Activated CD4-positive, alpha-beta T cell treated with anti-CD3 and anti-CD28 coated beads, Interleukin-2, amount 10 ng/mL, durations not matched to agents 24 days and 14 days (primary cell): Measurements from ENCODE around the gene DLD. TPM values are rescaled to one million over a fixed set of nuclear protein-coding genes. Genes with fewer than 3 reads are reported as not detected.
"Not testable (repeated sequence)": the region's sequence is repeated elsewhere in the genome, so short reads cannot be mapped to it uniquely, and the experiment has no call there.

Source experiments
- DNase-seq: peaks from one replicate; pipeline ENCODE4 v3.0.0; 2022
- H3K27ac Mint-ChIP-seq: one replicate; pipeline ENCODE4 v1.8.0; 2022; ENCODE audit warnings: mild to moderate bottlenecking, mixed read lengths
- H3K27me3 Mint-ChIP-seq: one replicate; pipeline ENCODE4 v1.8.0; 2022; ENCODE audit warnings: mixed read lengths
- H3K36me3 Mint-ChIP-seq: one replicate; pipeline ENCODE4 v1.8.0; 2022; ENCODE audit warnings: low read depth, mild to moderate bottlenecking, mixed read lengths
- H3K4me1 Mint-ChIP-seq: one replicate; pipeline ENCODE4 v1.8.0; 2021; ENCODE audit warnings: mixed read lengths
- H3K4me3 Mint-ChIP-seq: one replicate; pipeline ENCODE4 v1.8.0; 2022; ENCODE audit warnings: mild to moderate bottlenecking, moderate library complexity, mixed read lengths
- H3K9me3 Mint-ChIP-seq: one replicate; pipeline ENCODE4 v1.8.0; 2021; ENCODE audit warnings: mixed read lengths
- intact Hi-C: fragments of 100-400 bp; cut with micrococcal nuclease; formaldehyde crosslinking; loops from one replicate; pipeline ENCODE4 v1.15.1; 2023
- total RNA-seq: library from RNA; stranded (reverse); gene quantifications from 2 replicates; pipeline ENCODE4 v1.2.3, GENCODE V29; 2022

Gene DLD
- total RNA-seq, 1 donor from 2014 or later: 119 TPM

DNA sequence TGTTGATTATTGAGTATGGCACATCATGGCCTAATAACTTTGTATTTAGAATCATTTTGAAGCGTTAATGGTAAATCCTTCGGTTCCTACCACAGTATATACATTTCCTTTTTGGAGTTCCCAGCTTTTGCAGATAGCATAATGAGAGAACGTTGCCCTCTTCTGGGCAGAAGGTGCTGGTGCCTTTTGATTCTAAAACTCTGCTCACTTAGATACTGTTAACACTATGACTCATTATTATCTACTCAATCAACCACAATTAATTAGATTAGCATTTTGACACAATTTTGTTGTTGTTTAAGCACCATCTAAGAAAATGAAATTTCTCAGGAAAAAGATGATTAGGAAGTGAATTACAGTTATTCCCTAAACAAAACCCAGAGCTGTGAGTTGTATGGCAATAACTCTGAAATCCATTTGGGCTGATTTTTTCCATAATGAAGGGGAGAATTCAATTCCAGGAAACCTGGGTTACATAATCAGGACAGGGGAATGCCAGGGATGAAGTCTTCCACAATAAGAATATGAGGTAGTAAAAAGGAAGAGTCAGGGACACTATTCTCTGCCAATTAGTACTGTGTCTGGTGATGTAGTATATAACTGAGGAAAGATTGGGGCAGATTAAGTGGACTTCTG, 11.5 kb upstream of the DLD start:
- intact Hi-C loops: loop anchor here (1.0 to 5.0 kb wide), 3 partner anchors 136 to 217 kb away; partner anchors contain the start of gene SLC26A4
- Mint-ChIP-seq H3K4me1 (peaks cover 15% of the 10 kb centered on the region), H3K4me3 (no peak overlapping the region), H3K27me3 (peaks cover 21% of the 10 kb centered on the region), H3K9me3 (no peaks in the 10 kb centered on the region), H3K27ac (no peak overlapping the region), H3K36me3 (no peaks in the 10 kb centered on the region)
- DNase-seq: peak; percentile 79

DNA sequence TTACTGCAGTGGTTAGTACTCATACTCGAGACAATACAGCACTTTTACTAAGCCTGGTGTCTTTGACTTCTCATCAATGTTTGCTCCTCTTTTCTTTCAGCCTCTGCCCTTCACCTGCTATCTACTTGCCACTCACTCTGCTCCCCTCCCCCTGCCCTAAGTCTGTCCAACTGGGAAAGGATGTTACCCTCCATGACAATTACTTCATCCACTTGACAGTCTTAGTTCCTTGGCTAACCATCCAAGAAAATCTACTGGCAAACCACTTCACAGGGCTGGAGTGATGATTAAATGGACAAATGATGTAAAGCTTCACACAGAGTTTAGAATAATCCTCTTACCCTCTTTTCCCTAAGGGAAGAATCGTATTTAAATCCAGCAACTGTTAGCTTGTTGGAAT, 8.2 kb upstream of the DLD start:
- H3K9me3 Mint-ChIP-seq: no peaks in the 10 kb centered on the region
- DNase-seq: no peak
- peaks cover 26% of the 10 kb centered on the region for H3K27me3 Mint-ChIP-seq
- H3K27ac Mint-ChIP-seq: no peak overlapping the region
- H3K36me3 Mint-ChIP-seq: no peaks in the 10 kb centered on the region
- H3K4me1 Mint-ChIP-seq: peaks cover 13% of the 10 kb centered on the region
- intact Hi-C loops: no loop called here
- no peak overlapping the region for H3K4me3 Mint-ChIP-seq

DNA sequence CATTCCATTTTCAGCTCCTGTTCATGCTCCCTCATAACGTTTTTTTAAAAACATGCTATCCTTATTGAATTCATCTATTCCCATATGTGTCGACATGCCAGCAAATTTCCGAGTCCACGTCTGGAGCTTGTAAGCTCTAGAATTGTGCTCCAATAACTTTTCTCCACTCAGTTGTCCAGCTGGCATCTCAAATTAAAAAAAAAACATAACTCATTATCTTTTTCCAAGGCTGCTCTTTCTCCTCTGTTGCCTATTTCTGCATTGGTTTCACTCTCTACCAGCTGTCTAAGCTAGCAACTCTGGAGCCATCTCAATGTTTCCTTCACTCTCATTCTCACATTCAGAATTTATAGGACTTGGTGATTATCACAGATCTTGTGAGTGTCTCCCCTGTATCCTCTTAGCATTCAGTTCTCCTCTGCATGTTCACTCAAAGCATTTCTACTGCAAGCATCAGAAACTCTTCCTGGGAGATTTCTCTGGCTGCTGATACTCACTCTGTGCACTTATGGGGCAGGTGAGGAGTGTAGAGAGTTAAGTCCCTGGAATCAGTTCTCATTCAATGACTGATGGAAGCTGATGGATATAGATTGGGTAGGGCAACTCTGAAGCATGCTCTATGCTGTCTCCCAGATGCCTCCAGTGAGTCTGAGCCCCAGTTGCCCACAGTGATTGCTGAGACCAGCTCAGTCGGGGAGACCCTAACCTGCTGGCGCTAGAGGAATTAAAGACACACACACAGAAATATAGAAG, 6.7 kb upstream of the DLD start:
- no peak overlapping the region for H3K4me3 Mint-ChIP-seq
- intact Hi-C loops: no loop called here
- no peaks in the 10 kb centered on the region for H3K36me3 Mint-ChIP-seq
- peaks cover 6% of the 10 kb centered on the region for H3K4me1 Mint-ChIP-seq
- peaks cover 24% of the 10 kb centered on the region for H3K27me3 Mint-ChIP-seq
- peaks cover 6% of the 10 kb centered on the region for H3K9me3 Mint-ChIP-seq
- no peak overlapping the region for H3K27ac Mint-ChIP-seq
- DNase-seq: no peak

DNA sequence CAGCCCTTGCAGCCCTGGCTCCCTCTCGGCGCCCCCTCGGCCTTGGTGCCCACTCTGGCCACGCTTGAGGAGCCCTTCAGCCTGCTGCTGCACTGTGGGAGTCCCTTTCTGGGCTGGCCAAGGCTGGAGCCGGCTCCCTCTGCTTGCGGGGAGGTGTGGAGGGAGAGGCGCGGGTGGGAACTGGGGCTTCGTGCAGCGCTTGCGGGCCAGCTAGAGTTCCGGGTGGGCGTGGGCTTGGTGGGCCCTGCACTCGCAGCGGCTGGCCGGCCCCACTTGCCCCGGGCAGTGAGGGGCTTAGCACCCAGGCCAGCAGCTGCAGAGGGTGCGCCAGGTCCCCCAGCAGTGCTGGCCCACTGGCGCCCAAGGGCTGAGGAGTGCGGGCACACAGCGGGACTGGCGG, 3.2 kb upstream of the DLD start:
- DNase-seq, H3K9me3 Mint-ChIP-seq, H3K36me3 Mint-ChIP-seq, H3K4me3 Mint-ChIP-seq, intact Hi-C loops, H3K27ac Mint-ChIP-seq: not testable (repeated sequence)
- H3K4me1 Mint-ChIP-seq: peaks cover 19% of the 10 kb centered on the region
- peaks cover 11% of the 10 kb centered on the region for H3K27me3 Mint-ChIP-seq

DNA sequence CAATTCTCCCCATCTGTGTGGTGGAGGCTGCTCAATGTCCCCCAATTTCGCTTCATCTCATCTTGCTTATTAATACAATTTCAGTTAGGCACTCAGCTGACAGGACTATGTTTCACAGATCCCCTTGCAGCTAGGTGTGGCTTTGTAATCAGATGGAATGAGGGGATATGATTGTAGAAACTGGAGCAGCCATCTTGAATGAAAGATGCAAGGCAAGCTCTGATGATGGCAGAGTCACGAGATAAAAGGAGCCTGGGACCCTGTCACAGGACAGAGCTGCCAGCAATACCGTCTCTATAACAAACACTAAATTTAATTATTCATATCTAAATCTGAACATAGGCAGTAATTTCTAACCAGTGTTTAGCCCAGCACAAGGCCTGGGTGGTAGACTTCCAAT, 991 bp upstream of the DLD start:
- DNase-seq: no peak
- no peak overlapping the region for H3K27ac Mint-ChIP-seq

DNA sequence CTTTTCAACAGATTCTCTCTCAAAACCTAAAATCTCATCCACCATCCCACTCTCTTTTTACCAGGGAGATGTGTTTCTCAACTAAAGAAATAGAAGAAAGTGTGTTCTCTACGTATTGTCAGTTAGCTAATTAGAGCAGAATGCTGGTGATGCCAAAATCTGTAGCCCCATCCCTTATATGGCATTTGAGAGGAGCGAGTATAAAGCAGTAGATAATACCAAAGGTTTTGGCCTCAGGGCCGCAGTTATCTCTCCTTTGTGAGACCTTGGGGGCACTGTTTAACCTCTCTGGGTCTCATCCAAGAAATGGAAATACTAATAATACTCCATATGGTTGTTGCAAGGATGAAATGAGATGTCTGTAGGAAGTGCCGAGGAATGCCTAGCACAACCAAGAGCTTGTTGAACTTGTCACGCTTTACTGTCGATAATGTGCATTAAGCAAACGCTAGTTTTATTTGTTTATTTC, 456 bp upstream of the DLD start:
- no peak for DNase-seq
- Mint-ChIP-seq H3K4me3 (peak overlapping the region; percentile 100), H3K9me3 (peaks cover 6% of the 10 kb centered on the region), H3K27me3 (peaks cover 3% of the 10 kb centered on the region), H3K4me1 (peaks cover 38% of the 10 kb centered on the region), H3K27ac (peak overlapping the region; percentile 99), H3K36me3 (peaks cover 24% of the 10 kb centered on the region)
- intact Hi-C loops: loop anchor here (5.0 kb wide), 3 partner anchors 233 to 328 kb away; partner anchors contain the start of genes COG5 and DUS4L

More for the DNA sequence above, 991 bp upstream of the DLD start:
- Mint-ChIP-seq H3K4me3 (peak overlapping the region; percentile 100), H3K27me3 (peaks cover 5% of the 10 kb centered on the region), H3K36me3 (peaks cover 19% of the 10 kb centered on the region), H3K4me1 (peaks cover 33% of the 10 kb centered on the region), H3K9me3 (peaks cover 6% of the 10 kb centered on the region)
- intact Hi-C loops: loop anchor here (5.0 kb wide), 3 partner anchors 233 to 328 kb away; partner anchors contain the start of genes COG5 and DUS4L

DNA sequence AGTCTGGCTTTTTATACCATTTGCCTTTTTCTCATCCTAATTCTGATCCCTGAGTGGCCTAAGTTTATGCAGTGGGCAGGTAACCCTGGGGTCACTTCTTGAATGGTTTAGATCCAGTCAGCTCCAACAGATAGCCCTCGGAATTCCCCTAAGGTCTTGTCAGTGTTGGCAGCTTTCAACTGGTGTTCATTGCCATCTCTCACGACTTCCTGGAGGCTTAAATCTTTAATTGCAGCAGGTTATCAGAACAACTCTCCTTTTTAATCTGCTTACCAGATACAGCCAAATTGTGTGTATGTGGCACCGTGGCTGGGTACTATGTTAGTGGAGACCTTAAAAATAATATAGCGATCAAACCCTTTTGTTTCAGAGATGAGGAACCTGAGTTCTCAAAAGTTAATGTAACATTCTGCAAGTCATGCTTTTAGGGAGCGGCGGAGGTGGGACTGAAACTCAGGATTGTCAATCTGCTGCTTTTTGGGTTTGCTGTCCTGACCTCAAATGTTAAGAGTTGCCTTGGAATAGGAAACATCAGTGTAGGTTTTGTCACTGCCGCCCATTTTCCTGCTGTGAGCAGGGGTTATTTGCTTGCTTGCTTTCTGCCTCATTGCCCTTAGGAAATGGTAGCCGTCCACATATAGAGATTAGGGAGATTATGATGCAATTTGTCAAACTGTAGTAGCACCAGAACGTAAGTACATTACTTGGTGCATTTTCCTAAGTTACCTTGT, 818 bp downstream of the DLD start:
- intact Hi-C loops: loop anchor here (1.0 to 5.0 kb wide), 5 partner anchors 148 to 724 kb away; partner anchors contain the start of genes COG5 and DUS4L
- peak; percentile 70 for DNase-seq
- H3K9me3 Mint-ChIP-seq: peaks cover 6% of the 10 kb centered on the region
- H3K4me1 Mint-ChIP-seq: peaks cover 46% of the 10 kb centered on the region
- peak overlapping the region; percentile 99 for H3K27ac Mint-ChIP-seq
- peak overlapping the region; percentile 100 for H3K4me3 Mint-ChIP-seq
- no peaks in the 10 kb centered on the region for H3K27me3 Mint-ChIP-seq
- peaks cover 34% of the 10 kb centered on the region for H3K36me3 Mint-ChIP-seq

DNA sequence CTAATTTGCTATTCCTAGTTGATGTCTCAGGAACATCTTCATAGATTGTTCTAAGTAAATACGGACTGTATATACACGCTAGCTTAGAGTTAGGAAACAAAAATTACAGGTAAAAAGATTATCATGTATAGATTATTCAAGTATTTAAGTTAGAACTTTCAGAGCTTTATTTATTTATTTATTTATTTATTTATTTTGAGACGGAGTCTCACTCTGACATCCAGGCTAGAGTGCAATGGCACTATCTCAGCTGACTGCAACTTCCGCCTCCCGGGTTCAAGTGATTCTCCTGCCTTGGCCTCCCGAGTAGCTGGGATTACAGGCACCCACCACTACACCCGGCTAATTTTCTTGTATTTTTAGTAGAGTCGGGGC, 1.4 kb downstream of the DLD start:
- peaks cover 38% of the 10 kb centered on the region for H3K36me3 Mint-ChIP-seq
- DNase-seq, H3K9me3 Mint-ChIP-seq, H3K27me3 Mint-ChIP-seq: not testable (repeated sequence)
- H3K4me1 Mint-ChIP-seq: peaks cover 51% of the 10 kb centered on the region
- intact Hi-C loops: loop anchor here (5.0 kb wide), 3 partner anchors 235 to 330 kb away; partner anchors contain the start of genes COG5 and DUS4L
- H3K27ac Mint-ChIP-seq: peak overlapping the region; percentile 99
- H3K4me3 Mint-ChIP-seq: peak overlapping the region; percentile 100

DNA sequence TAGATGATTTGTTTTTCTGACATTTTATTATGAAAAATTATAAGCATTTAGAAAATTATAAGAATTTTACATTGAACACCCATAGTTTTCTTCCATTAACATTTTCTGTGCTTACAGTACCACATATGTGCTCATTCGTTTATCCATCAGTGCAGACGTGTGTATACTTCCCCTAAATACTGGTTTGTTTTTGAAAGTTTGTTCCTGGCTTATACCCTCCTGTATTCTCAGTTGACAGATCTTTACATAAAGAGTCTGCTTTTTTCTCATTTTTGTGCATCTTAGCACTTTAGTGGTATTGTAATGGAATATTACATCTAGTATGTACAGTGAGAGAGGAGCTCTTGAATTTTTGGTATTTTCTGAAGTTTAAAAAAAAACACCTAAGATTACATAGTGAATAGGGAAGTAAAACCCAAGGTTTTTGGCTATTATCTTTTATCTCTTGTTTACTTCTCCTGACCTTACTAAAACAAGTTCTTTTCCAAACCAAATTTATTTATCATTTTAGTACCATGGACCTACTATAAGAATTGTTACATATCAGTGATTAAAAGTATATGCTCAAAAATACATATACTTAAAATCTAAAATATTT, 8.1 kb downstream of the DLD start:
- no peak overlapping the region for H3K4me3 Mint-ChIP-seq
- peaks cover 56% of the 10 kb centered on the region for H3K36me3 Mint-ChIP-seq
- H3K27ac Mint-ChIP-seq: no peak overlapping the region
- H3K9me3 Mint-ChIP-seq: no peaks in the 10 kb centered on the region
- no peaks in the 10 kb centered on the region for H3K27me3 Mint-ChIP-seq
- H3K4me1 Mint-ChIP-seq: peaks cover 36% of the 10 kb centered on the region
- DNase-seq: no peak
- intact Hi-C loops: no loop called here

DNA sequence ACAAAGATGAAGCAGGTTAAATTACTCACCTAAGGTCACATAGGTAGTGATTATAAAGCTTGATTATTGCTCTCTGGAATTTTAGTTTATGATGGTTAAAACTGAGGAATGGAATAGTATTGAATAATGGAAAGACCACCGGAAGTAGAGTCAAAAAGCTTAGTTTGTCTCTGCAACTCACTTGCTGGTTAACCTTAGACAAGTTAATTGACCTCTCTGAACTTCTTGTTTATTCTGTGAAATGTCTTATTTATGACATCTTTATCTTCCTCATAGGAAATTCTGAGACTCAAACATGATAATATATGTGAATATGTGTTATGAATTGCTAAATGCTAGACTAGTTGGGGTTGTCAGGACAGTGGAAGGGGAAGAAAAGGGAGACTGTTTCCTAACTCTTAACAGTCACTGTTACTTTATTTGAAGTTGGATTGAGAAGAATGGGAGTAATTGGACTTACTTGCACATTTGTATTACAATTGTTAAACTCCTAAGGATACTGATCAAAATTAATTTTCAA, 9.6 kb downstream of the DLD start:
- intact Hi-C loops: no loop called here
- no peak for DNase-seq
- Mint-ChIP-seq H3K9me3 (no peaks in the 10 kb centered on the region), H3K27me3 (no peaks in the 10 kb centered on the region), H3K36me3 (peaks cover 47% of the 10 kb centered on the region), H3K4me1 (peaks cover 25% of the 10 kb centered on the region), H3K4me3 (no peak overlapping the region), H3K27ac (no peak overlapping the region)

DNA sequence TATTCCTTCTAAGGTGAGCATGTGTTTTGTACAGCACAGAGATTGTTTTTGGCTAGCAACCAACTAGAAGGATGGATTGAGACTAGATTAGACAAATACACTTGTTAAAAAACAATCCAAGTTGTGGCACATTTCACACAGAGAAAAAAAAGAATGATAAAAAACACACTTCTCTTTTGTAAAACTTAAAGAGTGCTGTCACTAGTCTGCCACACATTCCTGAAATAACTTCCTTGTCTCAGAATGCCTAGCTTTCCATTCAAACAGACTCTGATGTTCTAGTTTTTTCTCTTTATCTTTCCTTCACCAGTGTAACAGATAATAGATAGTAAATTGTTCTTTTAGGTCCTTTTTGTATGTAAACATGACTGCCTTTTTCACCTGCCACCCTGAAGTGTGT, 11.4 kb downstream of the DLD start:
- Mint-ChIP-seq H3K36me3 (peaks cover 48% of the 10 kb centered on the region), H3K27ac (no peak overlapping the region), H3K4me1 (peaks cover 11% of the 10 kb centered on the region), H3K4me3 (no peak overlapping the region), H3K27me3 (no peaks in the 10 kb centered on the region), H3K9me3 (no peaks in the 10 kb centered on the region)
- no peak for DNase-seq
- intact Hi-C loops: no loop called here

DNA sequence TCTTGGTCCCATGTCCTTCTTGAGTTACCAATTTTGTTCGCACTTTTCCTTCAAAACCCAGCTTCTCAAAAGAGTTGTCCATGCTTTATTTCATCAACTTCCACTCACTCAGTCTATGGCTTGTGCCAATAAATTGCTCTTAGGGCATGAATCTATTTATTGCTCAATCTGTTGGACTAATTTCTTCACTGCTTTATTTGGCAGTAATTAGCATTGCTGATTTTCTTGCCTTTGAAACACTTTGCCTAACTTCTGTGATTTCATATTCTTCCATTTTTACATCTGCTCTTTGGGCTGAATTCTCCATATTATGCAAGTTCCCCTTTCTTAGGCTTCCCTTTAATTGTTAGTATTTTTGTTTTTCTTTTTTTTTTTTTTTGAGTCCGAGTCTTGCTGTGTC, 16.8 kb downstream of the DLD start:
- Mint-ChIP-seq H3K27me3 (no peaks in the 10 kb centered on the region), H3K36me3 (peaks cover 71% of the 10 kb centered on the region), H3K4me1 (peaks cover 2% of the 10 kb centered on the region), H3K9me3 (peaks cover 5% of the 10 kb centered on the region), H3K27ac (no peak overlapping the region), H3K4me3 (no peak overlapping the region)
- intact Hi-C loops: no loop called here
- DNase-seq: no peak

DNA sequence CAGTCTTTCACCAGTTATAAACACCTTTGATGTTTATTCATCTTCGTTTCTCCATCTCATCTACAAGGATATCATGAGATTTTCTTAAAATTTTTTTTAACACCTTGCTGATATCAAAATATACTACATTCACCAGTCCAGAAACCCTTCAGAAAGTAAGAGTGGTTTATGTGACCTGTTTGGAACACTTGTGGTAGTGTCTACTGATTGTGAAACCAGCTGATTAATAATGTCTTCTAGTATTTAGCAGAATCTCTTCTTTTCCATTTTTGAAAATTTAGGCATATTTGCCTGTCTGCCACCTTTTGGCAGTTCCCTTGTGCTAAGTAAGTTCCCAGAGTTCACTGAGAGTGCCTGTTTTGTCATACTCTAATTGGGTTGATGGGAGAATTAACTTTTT, 18.5 kb downstream of the DLD start:
- intact Hi-C loops: no loop called here
- H3K4me3 Mint-ChIP-seq: no peak overlapping the region
- peaks cover 75% of the 10 kb centered on the region for H3K36me3 Mint-ChIP-seq
- no peak overlapping the region for H3K27ac Mint-ChIP-seq
- no peaks in the 10 kb centered on the region for H3K27me3 Mint-ChIP-seq
- peaks cover 5% of the 10 kb centered on the region for H3K9me3 Mint-ChIP-seq
- DNase-seq: no peak
- H3K4me1 Mint-ChIP-seq: peaks cover 11% of the 10 kb centered on the region
